GM10248 (cell line): ENCODE measurements around the gene KHK.

Source experiments
- CTCF ChIA-PET: fragments of 300-600 bp; sonication (Branson Sonifier 250); formaldehyde crosslinking; extraction: SDS; loops from one replicate; lab custom pipeline; 2021; ENCODE audit warnings: antibody characterized with exemption; lab: Yijun Ruan, JAX
- POLR2A ChIA-PET: fragments of 350-650 bp; sonication (Branson Sonifier 250); formaldehyde crosslinking; extraction: SDS; loops from one replicate; lab custom pipeline; 2020; ENCODE audit warnings: antibody characterized with exemption; lab: Yijun Ruan, JAX
- DNase-seq: peaks from one replicate; pipeline ENCODE4 v3.0.0; 2012; ENCODE audit errors: extremely low spot score
- CTCF ChIP-seq: IDR thresholded peaks from 2 replicates; pipeline ENCODE4 v1.5.1; 2012; ENCODE audit warnings: mild to moderate bottlenecking, low read depth; ENCODE audit errors: extremely low read depth, missing control alignments, control extremely low read depth

The KHK gene

DNA sequence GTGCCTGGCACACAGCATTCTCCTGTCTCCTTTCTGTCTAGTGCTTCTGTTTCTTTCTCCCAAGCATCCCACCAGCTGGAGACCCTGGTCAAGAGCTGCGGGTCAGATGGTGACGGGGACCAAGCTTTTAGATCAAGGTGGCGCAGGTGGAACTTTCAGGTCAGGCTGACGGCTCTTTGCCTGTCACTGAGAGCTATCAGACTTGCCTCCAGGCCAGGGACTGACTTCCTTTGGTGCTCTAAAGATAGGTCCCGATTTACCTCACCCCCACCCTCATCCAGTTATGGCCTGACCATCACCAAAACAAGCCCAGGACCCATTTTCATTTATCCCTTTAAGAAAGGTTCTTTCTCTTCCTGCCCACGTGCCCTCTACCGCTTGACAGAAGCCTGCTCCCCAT is 9.3 kb upstream of the KHK start:
- CTCF ChIA-PET, result interaction anchor here (1.4 to 1.9 kb wide), 2 partner anchors 17 to 22 kb away, joined by 3 to 4 read pairs; no protein-coding TSS in a partner anchor
- TF ChIP-seq CTCF, result no peak
- POLR2A ChIA-PET, result interaction anchor here (0.6 kb wide), 1 partner anchor 148 kb away, joined by 9 read pairs; no protein-coding TSS in a partner anchor
- DNase-seq, result no peak

GRCh38 chr2:27078267-27079194 is 8.0 kb upstream of the KHK start, which contains the start of gene EMILIN1:
EMILIN1 (plus strand) TSS chr2:27078615; CDS start chr2:27079066, 451 bp downstream.
- no peak for TF ChIP-seq CTCF
- CTCF ChIA-PET, result interaction anchor here (1.4 to 1.9 kb wide), 3 partner anchors 7 to 21 kb away, joined by 3 to 4 read pairs (median 3); partner anchors contain the start of gene OST4
- POLR2A ChIA-PET, result no interaction called here
- DNase-seq, result no peak

- CTCF ChIA-PET, result interaction anchor here (1.5 to 9.6 kb wide), 4 partner anchors 8 to 29 kb away, joined by 3 to 105 read pairs (median 13); partner anchors contain the start of genes AGBL5 and OST4
- DNase-seq, result no peak
These were observed 7.1 kb upstream of the KHK start for GRCh38 chr2:27079233-27080139.

DNA sequence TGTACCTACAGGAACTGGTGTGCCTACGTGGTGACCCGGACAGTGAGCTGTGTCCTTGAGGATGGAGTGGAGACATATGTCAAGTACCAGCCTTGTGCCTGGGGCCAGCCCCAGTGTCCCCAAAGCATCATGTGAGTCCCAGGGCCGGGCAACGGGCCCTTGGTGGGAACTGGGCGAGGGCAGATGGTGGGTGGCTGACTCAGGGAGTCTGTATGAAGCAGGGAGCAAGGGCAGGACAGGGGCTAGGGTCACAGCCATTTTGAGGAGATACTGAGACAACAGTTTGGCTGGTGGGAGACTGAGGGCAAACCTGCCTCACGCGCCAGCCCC is 6.5 kb upstream of the KHK start:
- TF ChIP-seq CTCF, result no peak
- ChIA-PET CTCF (interaction anchor here (0.7 to 9.6 kb wide), 8 partner anchors 9 to 270 kb away, joined by 3 to 105 read pairs (median 10); partner anchors contain the start of genes AGBL5 and OST4), POLR2A (no interaction called here)
- no peak for DNase-seq

More at GRCh38 chr2:27079233-27080139, 7.1 kb upstream of the KHK start:
- TF ChIP-seq CTCF, result no peak
- POLR2A ChIA-PET, result no interaction called here

DNA sequence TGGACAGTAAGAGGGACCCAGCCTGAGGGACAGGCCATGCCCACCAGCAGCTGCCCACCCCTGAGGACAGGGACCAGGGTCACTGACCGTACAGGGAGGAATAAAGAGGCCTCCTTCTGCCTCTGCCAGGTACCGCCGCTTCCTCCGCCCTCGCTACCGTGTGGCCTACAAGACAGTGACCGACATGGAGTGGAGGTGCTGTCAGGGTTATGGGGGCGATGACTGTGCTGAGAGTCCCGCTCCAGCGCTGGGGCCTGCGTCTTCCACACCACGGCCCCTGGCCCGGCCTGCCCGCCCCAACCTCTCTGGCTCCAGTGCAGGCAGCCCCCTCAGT is 6.0 kb upstream of the KHK start:
- ChIA-PET POLR2A (interaction anchor here (1.3 kb wide), 1 partner anchor 9 kb away, joined by 5 read pairs; the partner anchor contains the start of gene OST4), CTCF (interaction anchor here (0.7 to 9.6 kb wide), 16 partner anchors 9 to 270 kb away, joined by 3 to 105 read pairs (median 6); partner anchors contain the start of genes AGBL5, OST4 and TMEM214)
- TF ChIP-seq CTCF, result no peak

More for the DNA sequence above, 6.0 kb upstream of the KHK start:
- DNase-seq, result no peak
